EL (cell line): Measurements from ENCODE around the gene MAGEA2B.
"Not testable (repeated sequence)": the region's sequence is repeated elsewhere in the genome, so short reads cannot be mapped to it uniquely, and the experiment has no call there.

ENCODE experiments used
- DNase-seq: peaks from one replicate; pipeline ENCODE4 v3.0.0-alpha.2; 2016

MAGEA2B gene, protein sequence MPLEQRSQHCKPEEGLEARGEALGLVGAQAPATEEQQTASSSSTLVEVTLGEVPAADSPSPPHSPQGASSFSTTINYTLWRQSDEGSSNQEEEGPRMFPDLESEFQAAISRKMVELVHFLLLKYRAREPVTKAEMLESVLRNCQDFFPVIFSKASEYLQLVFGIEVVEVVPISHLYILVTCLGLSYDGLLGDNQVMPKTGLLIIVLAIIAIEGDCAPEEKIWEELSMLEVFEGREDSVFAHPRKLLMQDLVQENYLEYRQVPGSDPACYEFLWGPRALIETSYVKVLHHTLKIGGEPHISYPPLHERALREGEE

GRCh38 chrX:152713815-152714787 is at the start of gene MAGEA2B:
MAGEA2B (plus strand) TSS chrX:152714628; CDS start chrX:152717107, 2,479 bp downstream.
- not testable (repeated sequence) for DNase-seq

DNA sequence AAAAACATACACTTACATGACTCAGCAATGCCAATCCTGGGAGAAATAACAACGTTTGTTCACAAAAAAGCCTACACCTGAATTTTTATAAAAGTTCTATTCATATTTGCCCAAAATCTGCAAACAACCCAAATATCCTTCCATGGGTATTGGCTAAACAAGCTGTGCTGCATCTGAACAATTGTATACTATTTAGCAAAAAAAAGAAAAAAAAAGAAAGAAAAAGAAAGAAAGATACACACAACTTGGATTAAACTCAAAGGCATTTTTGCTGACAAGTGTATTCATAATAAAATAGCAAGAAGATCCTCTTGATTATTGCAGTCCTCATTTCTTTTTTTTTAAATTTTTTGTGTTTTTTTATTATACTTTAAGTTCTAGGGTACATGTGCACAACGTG is 40.3 kb upstream of the MAGEA2B start:
- no peak for DNase-seq

GRCh38 chrX:152674652-152675051 is 39.8 kb upstream of the MAGEA2B start:
- not testable (repeated sequence) for DNase-seq

GRCh38 chrX:152681012-152681411 is 33.4 kb upstream of the MAGEA2B start:
- not testable (repeated sequence) for DNase-seq

DNA sequence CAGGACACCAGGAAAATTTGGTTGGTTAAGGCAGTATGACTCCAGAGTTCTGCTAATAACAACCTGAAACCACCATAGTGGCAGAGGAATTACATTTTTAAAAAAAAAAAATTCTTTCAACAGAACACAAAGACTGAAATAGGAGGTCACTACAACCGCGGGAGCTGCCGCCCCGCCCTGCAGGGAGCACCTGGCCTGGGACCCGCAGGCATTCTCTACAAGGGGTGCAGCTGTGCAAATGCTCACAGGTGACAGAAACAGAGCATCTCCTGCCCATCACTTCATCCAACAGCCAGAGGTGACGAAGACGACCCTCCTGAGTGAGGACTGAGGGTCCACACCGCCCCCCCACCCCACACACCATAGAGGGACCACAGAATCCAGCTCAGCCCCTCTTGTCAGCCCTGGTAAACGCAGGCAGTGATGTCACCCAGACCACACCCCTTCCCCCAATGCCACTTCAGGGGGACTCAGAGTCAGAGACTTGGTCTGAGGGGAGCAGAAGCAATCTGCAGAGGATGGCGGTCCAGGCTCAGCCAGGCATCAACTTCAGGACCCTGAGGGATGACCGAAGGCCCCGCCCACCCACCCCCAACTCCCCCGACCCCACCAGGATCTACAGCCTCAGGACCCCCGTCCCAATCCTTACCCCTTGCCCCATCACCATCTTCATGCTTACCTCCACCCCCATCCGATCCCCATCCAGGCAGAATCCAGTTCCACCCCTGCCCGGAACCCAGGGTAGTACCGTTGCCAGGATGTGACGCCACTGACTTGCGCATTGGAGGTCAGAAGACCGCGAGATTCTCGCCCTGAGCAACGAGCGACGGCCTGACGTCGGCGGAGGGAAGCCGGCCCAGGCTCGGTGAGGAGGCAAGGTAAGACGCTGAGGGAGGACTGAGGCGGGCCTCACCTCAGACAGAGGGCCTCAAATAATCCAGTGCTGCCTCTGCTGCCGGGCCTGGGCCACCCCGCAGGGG is 16.2 kb upstream of the MAGEA2B start, which contains the start of gene MAGEA3:
Gene MAGEA3, plus strand, starts transcription at position 843 of the 980 bp plus-strand sequence. CDS start 2,039 bp downstream, outside the sequence.
- not testable (repeated sequence) for DNase-seq

GRCh38 chrX:152700390-152700789 is 14.0 kb upstream of the MAGEA2B start:
- DNase-seq: not testable (repeated sequence)

DNA sequence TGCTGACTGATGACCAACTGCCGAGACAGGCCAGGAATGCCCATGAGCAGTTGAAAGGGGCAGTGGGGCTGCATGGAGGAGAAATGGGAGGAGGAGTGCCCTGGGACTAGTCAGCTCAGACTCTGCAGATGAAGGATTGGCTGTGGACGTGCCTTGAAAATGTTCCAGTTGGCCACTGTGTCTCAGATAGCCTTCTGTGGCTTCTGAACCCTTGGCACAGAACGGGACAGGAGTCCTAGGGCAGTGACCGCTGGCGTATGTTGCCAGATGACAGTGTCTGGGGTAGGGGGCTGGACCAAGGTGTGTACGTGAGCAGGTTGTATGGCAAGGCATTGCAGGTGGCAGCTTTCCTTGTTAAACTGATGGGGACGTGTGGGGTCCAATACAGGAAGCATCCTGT is 7.9 kb upstream of the MAGEA2B start:
- DNase-seq: not testable (repeated sequence)

DNA sequence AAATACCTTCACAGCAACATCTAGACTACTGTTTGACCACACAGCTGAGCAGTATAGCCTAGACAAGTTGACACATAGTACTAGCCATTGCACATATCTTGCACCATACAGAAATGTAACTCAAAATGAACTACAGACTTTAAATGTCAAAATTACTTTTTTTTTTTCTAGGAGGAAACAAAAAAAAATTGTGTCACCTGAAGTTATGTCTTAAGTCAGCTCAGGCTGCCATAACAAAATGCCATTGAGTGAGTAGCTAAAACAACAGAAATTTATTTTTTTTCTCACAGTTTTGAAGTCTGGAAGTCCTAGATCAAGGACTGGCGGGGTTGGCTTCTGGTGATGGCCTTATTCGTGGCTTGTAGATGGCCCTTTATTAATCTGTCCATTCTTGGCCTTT is 5.3 kb upstream of the MAGEA2B start, which contains the start of gene CSAG2:
Gene CSAG2, minus strand, starts transcription at position 101 of the 400 bp plus-strand sequence. CDS start 161 bp downstream, outside the sequence.
- DNase-seq: not testable (repeated sequence)

GRCh38 chrX:152713195-152713594 is 1.2 kb upstream of the MAGEA2B start:
- DNase-seq: not testable (repeated sequence)

- DNase-seq: no peak
Measured at GRCh38 chrX:152725409-152725808, 11.0 kb downstream of the MAGEA2B start.

DNA sequence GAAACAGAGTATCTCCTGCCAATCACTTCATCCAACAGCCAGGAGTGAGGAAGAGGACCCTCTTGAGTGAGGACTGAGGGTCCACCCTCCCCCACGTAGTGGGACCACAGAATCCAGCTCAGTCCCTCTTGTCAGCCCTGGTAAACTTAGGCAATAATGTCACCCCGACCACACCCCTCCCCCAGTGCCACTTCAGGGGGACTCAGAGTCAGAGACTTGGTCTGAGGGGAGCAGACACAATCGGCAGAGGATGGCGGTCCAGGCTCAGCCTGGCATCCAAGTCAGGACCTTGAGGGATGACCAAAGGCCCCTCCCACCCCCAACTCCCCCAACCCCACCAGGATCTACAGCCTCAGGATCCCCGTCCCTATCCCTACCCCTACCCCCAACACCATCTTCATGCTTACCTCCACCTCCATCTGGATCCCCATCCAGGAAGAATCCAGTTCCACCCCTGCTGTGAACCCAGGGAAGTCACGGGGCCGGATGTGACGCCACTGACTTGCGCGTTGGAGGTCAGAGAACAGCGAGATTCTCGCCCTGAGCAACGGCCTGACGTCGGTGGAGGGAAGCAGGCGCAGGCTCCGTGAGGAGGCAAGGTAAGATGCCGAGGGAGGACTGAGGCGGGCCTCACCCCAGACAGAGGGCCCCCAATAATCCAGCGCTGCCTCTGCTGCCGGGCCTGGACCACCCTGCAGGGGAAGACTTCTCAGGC is 19.0 kb downstream of the MAGEA2B start, which contains the start of the genes CSAG1 and MAGEA12:
Gene CSAG1, minus strand, starts transcription at position 461 of the 715 bp plus-strand sequence. CDS start 1,261 bp downstream, outside the sequence.
Gene MAGEA12, plus strand, starts transcription at position 497 of the 715 bp plus-strand sequence. CDS start 2,405 bp downstream, outside the sequence.
- no peak for DNase-seq

- not testable (repeated sequence) for DNase-seq
Measured at GRCh38 chrX:152734143-152734858, 19.9 kb downstream of the MAGEA2B start.

DNA sequence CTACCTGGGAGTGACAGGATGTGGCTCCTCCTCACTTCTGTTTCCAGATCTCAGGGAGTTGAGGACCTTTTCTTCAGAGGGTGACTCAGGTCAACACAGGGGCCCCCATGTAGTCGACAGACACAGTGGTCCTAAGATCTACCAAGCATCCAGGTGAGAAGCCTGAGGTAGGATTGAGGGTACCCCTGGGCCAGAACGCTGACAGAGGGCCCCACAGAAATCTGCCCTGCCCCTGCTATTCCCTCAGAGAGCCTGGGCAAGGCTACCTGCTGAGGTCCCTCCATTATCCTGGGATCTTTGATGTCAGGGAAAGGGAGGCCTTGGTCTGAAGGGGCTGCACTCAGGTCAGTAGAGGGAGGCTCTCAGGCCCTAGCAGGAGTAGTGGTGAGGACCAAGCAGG is 20.7 kb downstream of the MAGEA2B start:
- DNase-seq: no peak

GRCh38 chrX:152735860-152736511 is 21.6 kb downstream of the MAGEA2B start:
- no peak for DNase-seq

DNA sequence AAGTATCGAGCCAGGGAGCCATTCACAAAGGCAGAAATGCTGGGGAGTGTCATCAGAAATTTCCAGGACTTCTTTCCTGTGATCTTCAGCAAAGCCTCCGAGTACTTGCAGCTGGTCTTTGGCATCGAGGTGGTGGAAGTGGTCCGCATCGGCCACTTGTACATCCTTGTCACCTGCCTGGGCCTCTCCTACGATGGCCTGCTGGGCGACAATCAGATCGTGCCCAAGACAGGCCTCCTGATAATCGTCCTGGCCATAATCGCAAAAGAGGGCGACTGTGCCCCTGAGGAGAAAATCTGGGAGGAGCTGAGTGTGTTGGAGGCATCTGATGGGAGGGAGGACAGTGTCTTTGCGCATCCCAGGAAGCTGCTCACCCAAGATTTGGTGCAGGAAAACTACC is 22.1 kb downstream of the MAGEA2B start:
- DNase-seq: not testable (repeated sequence)

DNA sequence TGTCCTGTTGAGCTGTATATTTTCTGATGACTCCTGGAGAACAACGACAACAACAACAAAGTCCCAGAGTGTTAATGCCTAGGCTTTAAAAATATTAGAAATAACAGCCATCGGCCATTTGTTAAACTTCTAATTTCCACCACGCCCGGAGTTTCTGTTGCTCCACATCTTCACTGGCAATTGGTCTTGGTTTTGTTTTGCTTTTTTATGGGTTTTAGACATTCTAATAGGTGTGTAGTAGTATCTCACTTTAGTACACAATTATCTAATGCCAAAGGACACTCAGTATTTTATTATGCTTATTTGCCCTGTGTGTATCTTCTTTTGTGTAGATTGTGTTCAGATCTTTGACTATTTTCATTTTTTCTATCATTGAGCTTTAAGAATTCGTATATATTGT is 24.1 kb downstream of the MAGEA2B start:
- DNase-seq: no peak

GRCh38 chrX:152753686-152754650 is 39.5 kb downstream of the MAGEA2B start, which contains the start of gene MAGEA2:
MAGEA2 (minus strand) TSS chrX:152753842; CDS start chrX:152751363, 2,479 bp downstream.
- DNase-seq: not testable (repeated sequence)

DNA sequence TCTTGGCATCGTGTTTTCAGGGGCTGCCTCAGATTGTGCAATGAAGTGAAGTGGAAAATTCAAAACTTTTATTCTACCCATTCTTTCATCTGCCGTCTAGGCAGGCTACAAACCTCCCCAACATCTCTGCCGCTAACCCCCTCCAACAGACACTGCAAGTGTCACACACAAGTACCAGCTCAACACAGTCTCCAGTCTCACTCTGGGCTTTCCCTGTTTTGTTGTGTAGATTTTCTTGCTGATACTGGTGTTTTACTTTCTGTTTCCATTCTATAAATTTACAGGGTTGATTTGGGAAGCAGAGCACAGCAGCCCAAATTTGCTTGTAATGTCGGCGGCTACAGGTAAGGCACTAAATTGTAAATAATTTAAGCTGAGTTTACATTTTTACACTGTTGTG is 40.4 kb downstream of the MAGEA2B start:
- DNase-seq: not testable (repeated sequence)
